DOHH2 (cell line): ENCODE results near the gene CEBPZOS.

ENCODE experiments used
- EZH2phosphoT487 ChIP-seq: fragments of 200-600 bp; sonication (generic); IDR thresholded peaks from 2 replicates; pipeline ENCODE4 v1.6.1; 2017; ENCODE audit warnings: borderline replicate concordance, mild to moderate bottlenecking, antibody characterized with exemption, low read length, moderate library complexity, mixed read lengths
- TF ChIP-seq, protein P1 (sequence below): fragments of 200-600 bp; sonication (generic); IDR thresholded peaks from one replicate; pipeline ENCODE4 v1.5.1; 2014; ENCODE audit warnings: antibody characterized with exemption, mild to moderate bottlenecking, low read depth, low read length; ENCODE audit not compliant: poor library complexity, severe bottlenecking

DNA sequence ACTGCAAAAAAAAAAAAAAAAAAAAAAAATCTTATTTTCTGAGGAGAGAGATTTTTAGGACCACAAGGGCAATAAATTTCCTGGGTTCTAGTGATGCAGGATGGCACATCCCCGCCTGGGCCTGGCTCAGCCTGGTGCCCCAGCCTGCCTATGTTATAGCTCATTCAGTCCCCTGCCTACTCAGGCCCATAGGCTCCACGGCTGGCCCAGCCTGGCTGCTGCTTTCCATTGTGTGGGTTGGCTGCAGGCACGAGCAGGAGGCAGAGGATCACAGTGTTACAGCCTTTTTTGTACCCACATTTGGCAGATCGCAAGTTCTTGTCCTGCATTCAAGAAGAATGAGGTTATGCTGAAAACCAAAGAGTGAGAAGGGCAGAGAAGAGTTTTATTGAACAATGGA, 5.0 kb upstream of the CEBPZOS start:
- TF ChIP-seq, protein P1, sequence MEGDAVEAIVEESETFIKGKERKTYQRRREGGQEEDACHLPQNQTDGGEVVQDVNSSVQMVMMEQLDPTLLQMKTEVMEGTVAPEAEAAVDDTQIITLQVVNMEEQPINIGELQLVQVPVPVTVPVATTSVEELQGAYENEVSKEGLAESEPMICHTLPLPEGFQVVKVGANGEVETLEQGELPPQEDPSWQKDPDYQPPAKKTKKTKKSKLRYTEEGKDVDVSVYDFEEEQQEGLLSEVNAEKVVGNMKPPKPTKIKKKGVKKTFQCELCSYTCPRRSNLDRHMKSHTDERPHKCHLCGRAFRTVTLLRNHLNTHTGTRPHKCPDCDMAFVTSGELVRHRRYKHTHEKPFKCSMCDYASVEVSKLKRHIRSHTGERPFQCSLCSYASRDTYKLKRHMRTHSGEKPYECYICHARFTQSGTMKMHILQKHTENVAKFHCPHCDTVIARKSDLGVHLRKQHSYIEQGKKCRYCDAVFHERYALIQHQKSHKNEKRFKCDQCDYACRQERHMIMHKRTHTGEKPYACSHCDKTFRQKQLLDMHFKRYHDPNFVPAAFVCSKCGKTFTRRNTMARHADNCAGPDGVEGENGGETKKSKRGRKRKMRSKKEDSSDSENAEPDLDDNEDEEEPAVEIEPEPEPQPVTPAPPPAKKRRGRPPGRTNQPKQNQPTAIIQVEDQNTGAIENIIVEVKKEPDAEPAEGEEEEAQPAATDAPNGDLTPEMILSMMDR, result no peak
- no peak for TF ChIP-seq EZH2phosphoT487
